Activated CD8-positive, alpha-beta memory T cell treated with anti-CD3 and anti-CD28 coated beads, Interleukin-2, amount 50 U/mL, for 24 hours (primary cell): Measurements from ENCODE around the gene AMFR.

Experiments
- DNase-seq: peaks from one replicate; pipeline ENCODE4 v3.0.0-alpha.2; 2020; ENCODE audit errors: extremely low read depth

AMFR gene

DNA sequence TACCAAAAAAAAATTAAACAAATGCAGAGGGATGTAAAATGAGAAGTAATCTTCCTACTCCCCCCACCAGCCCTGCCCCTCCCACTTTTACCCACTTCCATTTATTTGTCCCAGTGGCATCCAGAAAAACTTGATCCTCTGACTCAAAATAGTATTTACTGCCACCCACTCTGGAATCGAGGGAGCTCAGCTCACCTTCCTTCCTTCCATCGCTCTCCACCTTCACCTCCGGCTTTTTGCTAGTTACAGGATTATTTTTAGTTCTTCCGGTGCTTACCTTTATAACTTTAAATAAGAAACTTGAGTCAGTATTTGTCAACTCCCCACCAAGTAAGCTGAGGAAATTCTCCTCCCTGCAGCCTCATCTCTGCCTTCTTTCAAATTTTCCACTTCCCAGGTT, 94.9 kb downstream of the AMFR start:
- DNase-seq = no peak

DNA sequence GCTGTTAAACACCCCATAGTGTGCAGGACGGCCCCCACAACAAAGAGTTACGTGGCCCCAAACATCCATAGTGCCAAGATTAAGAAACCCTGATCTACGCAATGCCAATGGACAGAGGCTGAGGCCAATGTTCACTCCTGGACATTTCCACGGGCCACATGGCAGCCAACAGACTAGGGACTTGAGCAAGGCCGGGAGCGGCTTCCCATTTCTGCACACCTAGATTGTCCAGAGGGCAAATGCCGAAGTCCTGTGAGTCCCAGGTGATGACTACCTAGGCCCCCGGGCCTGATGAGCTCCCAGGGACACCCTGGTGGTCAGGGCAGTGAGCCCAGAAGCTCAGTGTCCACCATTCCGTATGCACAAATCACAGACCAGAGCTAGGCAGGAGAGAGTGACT, 95.5 kb downstream of the AMFR start:
- no peak for DNase-seq

DNA sequence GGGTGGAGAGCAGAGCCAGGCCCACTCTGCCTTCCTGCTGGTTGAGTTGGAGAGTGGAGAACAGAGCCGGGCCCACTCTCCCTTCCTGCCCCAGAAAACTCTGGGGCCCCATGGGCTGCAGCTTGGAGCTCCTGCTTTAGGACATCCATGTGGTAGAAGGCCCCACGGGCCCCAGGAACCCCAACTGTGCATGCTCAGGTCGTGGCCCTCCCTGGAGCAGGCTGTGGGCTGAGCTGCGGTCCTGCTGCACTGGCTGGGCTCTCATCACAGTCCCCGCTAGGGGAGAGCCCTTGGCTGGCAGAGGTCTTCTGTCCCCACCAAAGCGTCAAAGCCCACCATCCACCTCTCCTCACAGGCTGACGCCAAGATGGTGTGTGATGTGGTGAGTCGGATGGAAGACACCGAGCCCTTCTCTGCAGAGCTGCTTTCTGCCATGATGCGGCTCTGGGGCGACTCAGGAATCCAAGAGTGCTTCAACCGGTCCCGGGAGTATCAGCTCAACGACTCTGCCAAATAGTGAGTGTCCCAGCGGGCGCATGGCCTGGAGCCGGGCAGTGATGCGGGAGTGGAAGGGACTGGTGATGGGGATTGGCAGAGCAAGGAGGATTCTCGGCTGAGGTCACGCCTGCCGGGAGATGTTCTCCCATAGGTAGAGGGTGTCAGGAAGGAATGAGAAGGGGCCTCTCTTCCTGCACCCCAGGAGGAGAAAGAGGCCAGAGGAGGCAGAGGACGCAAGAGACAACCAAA, 96.9 kb downstream of the AMFR start:
- DNase-seq = no peak

DNA sequence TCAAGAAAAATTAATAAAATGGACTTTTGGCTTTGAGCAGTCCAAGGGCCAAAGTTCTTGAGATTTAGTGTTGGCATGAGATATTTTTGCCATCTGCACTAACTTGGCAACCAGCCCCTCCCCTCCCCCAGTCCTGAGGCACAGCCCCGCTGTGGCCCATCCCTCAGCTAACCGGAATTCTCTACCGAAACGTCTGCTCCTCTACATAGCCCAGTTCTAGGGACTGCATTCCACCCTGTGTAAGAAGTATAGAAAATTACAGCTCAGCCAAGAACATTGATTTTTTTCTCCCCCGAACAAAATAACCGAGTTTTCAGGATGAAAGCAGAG, 97.5 kb downstream of the AMFR start:
- DNase-seq = no peak

DNA sequence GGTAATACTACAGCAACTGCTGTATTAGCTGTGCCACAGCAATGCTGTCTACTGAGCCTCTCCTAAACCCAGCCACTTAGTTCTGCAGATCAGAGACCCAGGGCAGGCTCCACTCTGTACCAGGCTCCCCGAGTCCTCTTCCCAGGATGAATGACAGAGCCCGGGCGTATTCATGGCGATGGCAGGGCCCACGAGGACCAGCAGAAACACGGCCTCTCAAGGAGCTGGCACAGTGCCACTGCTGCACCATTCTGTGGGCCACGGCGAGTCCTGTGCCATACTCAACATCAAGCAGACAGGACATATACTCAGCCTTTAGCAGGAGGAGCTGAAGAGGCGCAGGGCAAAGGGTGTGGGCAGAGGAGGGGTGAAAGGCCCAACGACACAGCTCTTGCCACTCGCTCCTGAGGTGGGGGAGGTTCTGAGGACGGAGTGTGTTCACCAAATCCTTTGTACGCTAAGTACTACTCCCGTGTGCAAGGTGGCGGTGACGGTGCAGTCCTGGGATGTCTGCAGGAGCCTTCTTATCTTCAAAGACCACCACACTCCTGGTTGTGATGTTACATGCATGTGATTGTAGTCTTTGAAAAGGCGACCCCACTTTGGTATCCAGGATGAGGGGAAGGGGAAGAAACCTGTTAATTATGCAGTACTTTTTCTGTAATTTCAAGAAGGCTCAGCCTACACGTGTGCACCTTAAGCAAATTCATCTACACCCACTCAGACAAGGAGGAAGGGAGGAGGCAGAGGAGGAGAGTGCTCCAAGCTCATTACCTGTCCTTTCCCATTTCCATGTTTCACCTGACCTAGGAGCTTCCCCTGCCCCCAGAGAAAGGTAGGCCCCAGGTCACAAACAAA, 98.0 kb downstream of the AMFR start:
- DNase-seq = no peak

DNA sequence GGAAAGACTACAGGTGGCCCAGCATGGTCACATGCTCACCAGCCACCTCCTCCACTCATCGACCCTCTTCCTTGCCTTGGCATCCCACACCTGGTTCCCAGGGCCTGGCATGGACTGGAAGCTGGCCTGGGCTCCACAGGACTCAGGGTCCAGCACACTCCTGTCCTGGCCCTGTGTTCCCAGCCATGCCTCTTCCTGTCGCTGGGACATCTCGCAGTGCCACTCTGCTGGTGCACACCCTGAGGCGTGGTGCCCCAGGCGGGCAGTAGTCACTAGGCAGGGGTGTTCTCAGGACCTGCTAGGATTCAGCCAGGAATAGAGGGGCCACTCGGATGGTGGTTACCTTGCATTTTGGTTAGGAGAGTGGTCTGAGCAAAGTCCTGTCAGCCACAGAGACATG, 99.4 kb downstream of the AMFR start:
- DNase-seq = no peak

DNA sequence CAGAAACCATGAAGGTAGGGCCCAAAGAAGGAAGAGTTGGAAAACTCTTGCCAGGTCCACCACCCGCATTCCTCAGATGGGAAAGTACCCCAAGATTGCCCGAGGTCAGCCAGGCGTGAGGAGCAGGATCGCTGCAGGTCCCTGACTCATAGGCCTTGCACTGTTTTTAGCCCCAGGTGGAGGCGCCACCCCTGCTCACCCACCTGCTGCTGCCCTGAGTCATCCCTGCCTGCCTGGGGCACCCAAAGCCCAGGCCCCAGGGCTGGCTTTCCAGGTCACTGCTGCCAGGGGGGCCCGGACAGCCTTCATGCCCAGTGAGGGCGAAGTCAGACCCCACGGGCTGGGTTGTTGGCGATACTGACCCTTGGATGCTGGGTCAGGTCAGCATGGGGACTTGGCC, 100.9 kb downstream of the AMFR start:
- no peak for DNase-seq

DNA sequence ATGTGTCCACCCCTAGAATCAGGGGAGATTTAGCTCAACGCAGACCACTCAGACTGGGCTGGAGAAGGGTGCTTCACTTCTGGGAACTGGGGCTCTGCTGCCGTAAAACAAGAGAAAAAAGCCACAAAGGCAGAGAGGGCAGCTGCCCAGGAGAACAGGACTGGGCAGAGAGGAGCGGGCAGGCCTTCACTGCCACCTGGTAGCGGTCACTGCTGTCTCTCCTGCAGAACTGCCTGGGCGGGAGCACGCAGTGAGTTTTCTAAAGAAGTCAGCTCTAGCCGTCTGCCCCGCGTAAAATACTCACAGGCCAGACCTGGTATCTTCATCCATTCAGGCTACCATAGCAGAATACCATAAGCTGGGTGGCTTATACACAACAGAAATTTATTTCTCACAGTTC, 103.8 kb downstream of the AMFR start:
- DNase-seq = no peak

DNA sequence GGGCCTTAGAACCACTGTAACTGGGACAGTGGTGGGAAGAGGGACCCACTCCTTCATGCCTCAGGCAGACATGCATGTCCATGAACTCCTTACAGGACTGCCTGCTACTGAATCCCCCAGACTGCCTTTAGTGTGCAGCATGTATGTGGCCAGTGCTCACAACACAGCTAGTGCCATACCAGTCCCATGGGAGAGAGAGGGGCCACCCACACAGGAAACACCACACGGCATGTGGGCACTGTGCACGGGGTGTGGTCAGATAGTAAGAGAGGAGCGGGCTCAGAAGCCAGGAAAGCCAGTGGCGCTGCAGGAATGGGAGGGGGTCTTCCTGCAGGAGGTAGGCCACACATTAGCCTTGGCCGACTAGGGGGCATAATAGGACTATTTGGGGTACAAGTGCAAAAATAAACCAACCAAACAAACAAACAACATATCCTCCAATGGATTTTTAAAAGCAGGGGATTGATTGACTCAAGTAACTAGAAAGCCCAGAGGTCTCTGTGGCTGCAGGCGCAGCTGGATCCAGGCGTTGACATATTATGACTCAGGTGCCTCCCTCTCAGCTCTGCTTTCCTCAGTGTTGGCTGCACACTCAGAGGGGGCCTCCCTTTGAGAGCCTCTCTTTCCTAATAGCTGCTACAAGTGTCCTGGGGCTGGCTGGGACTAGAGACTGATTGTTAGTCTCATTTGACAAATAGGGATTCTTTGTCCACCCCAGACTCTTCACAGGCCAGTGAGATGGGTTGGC, 104.4 kb downstream of the AMFR start:
- no peak for DNase-seq

DNA sequence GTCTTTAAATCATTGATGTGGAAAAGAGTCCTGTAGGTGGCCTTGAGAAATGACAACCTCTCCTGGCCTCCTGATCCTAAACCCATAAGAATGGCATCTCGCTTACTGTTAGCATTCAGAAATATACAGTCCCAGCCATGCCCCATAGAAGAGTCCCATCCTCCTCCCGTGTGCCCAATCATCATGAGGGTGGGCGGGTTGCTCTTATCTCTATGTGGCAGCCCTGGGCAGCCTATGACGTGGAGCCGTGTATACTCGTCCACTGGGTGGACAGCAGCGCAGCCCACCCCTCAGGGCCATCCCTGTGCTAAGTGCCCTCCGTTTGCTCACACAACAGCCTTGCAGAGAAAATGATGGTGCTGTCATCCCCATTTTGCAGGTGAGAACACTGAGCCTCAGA, 105.3 kb downstream of the AMFR start:
- DNase-seq = no peak

DNA sequence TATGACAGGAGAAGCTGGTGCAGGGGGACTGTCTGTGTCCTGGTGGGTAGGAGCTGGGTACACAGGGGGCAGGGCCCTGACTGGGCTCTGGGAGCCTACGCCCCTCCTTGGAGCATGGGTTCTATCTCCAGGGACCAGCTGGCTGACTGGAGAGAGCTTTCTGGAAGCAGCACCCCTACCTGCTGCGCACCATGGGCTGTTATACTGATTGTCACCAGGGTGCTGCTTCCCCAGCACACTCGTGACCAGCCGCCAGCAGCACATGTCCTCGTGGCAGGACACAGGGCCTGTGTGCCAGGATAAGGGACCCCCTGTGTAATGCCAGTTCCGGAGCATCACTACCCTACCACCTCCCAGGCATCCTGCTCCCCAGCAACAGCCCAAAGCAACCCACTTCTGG, 106.0 kb downstream of the AMFR start:
- no peak for DNase-seq

DNA sequence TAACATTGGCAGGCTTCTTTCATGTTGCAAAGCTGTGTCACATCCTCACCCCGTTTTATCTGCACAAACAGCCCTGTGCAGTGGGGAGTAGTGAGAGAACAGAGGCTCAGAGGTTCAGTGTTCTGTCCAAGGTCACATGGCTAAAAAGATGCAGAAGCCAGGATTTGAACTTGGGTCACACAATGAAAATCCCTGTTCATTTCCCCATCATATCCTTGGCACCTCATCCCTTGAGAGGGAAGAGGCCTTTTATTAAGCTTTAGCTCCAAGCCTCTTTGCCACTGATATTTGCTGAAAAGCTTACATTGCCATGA, 106.6 kb downstream of the AMFR start:
- no peak for DNase-seq

DNA sequence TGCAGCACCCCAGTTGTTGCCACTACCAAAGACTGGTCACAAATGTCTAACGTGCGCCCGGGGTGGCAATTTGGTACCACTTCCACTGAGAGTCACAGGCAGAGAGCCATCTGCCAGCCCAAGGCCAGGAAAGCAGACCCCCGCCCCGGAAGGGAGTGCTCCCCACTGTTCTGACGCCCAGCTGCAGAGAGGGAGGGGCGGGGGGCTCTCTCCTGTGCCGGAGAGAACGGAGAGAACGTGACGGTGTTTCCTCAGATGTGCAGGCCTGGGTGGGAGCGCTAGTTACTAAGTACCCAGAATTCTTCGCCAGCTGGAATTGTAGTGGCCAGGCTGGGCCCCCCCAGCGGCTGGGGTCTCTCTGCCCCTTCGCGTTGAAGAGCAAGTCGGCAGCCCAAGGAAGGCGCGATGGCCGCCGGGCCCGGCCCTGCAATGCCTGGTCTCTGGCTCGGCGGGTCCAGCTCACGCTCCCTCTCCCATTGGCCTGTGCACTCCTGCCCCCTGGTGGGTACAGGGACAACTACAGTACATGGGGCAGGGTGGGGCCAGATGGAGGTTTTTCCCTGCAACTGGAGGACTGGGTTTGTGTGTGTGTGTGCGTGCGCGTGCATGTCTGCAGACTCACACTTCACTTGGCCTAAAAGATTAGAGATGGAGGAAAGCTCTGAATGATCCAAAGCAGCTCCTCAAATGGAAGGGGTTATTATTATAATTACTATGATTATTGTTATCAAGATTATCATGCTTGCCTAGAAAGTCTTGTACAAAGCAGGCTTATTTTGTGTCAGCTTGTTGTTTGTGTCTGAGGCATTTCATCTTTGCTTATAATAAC, 107.1 kb downstream of the AMFR start:
- DNase-seq = peak; percentile 33

DNA sequence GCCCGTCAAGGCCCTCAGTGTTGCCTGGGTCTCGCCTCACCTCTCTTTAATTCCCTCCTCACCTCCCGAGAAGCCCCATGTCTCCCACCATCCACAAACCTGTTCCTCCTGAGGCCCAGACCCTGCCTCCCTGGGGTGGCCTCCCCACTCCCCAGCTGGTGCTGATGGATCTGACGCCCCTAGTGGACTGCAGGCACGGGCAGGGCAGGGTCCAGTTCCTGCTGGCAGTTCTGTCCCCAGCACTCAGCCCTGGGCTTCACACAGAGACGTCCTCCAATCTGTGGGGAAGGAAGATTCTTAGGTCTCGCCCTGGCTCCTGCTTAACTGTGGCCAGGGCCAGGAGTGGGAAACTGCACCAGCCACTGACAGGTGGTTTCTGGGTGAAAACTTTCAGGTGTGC, 108.8 kb downstream of the AMFR start:
- no peak for DNase-seq

DNA sequence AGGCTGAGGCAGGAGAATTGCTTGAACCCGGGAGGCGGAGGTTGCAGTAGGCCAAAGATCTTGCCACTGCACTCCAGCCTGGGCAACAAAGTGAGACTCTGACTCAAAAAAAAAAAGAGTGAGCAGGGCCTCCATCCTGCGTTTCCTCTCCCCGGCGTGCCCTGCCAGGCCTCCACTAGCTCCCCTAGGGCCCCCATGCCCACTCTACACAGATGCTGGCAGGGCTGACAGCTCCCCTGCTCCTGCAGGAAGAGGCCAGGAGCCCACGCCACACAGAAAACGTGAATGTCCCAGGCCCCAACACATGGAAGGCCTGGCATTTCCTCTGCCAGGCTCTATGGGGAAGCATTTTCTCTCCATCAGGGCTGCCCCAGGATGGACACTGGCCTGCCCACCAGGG, 109.4 kb downstream of the AMFR start:
- no peak for DNase-seq

DNA sequence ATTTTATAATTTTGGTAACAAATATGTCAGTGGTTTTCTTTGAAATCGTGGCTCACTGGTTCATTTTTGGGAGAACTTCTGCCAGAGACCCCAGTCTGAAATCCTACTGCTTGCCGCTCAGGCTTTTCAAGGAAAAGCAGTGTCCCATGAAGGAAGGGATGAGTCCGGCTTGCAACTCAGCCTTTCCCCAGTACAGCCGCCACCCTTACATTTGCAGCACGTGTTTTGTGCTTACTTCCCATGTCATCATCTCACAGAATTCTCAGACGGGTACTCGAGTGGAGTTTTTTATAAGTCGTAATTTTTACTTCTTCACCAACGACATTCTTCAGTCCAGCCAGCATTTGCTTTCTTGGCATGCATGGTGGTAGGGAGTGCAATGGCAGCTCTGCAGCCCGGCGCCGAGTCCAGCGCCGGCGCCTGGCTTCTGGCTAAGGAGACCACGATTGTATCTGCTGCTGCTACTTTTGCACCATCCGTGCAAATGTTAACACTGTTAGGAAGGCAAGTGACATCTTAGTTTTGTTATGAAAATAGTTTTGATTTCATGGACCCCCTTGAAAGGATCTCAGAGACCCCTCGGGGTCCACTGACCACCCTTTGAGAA, 111.0 kb downstream of the AMFR start:
- DNase-seq = no peak

DNA sequence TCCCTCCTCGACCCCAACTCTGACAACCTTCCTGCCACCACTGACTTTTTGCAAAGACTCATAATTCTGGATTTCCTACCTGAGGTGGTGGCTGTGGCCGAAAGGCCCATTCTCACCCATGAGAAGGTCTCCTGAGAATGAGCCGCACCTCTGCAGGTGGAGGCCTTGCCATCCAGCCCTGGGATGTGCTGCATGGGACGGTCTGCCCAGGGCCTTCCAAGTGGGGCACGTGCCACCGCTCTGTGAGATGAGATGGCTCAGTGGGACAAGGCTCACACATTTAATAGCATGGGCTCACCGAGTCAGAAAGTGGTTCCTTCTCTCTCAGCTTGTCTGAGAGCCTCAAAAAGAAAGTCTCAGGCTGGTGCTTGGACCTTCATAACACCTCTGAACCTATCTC, 112.8 kb downstream of the AMFR start:
- no peak for DNase-seq

DNA sequence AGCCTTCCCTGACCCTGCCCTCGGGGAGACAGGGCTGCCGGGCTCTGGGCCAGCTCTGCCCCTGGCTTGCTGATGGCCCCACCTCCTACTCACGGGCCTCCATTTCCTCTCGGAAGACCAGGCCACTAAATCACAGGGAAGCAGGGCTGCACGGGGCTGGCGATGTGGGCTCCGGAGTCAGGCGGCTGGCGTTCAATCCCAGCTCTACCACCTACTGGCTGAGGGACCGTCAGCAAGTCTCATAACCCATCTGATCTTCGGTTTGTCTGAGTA, 113.4 kb downstream of the AMFR start:
- no peak for DNase-seq
